Body of pancreas (tissue), 4 donors: ENCODE results near the gene ADAMTS2. TPM values are rescaled to one million over a fixed set of nuclear protein-coding genes. Genes with fewer than 3 reads are reported as not detected.

ENCODE experiments used
- ATAC-seq: fragments of 150-250 bp; one replicate; pipeline ENCODE4 v1.9.1; 2016
- DNase-seq, 4 donors: peaks; one replicate each; pipeline ENCODE4 v3.0.0-alpha.2; 2019
- H3K27ac ChIP-seq, 4 donors: fragments of 200-600 bp; sonication (generic); 1 replicate in 3 of 4; 2 replicates in 1 of 4; pipeline versions ENCODE4 v1.5.1 to v1.6.1; 2016 to 2019; ENCODE audit warnings: mild to moderate bottlenecking in 1 of 4, mixed read lengths in 1 of 4, moderate library complexity in 1 of 4
- H3K27me3 ChIP-seq, 2 donors: fragments of 200-600 bp; sonication (generic); one replicate each; pipeline ENCODE4 v1.6.0; 2016; ENCODE audit warnings: mild to moderate bottlenecking in 1 of 2
- H3K36me3 ChIP-seq, 2 donors: fragments of 200-600 bp; sonication (generic); replicated peaks in 1 of 2; 2 replicates each; pipeline ENCODE4 v1.5.1; 2016; ENCODE audit warnings: low read depth in 2 of 2; ENCODE audit not compliant: insufficient read depth in 1 of 2
- H3K4me1 ChIP-seq: fragments of 200-600 bp; sonication (generic); one replicate; pipeline ENCODE4 v1.6.0; 2016
- H3K4me3 ChIP-seq, 2 donors: fragments of 200-600 bp; sonication (generic); 1 replicate in 1 of 2; 2 replicates in 1 of 2; pipeline ENCODE4 v1.5.1; 2016 to 2019
- H3K9me3 ChIP-seq, 3 donors: fragments of 200-600 bp; sonication (generic); 1 replicate in 2 of 3; 2 replicates in 1 of 3; pipeline ENCODE4 v1.5.1; 2016
- CTCF ChIP-seq, 7 experiments: fragments of 450-650 bp in 4 of 7; fragments of 200-600 bp in 3 of 7; sonication (generic) in 3 of 7; IDR thresholded peaks; one replicate each; pipeline ENCODE4 v1.5.1; 2016 to 2019; ENCODE audit warnings: antibody characterized with exemption in 7 of 7
- POLR2A ChIP-seq, 3 donors: fragments of 450-650 bp; IDR thresholded peaks; one replicate each; pipeline ENCODE4 v1.6.1; 2016; ENCODE audit warnings: antibody characterized with exemption in 3 of 3, mild to moderate bottlenecking in 2 of 3
- WGBS, 2 donors: methylation state at CpG; one replicate each; pipeline ENCODE4 v1.1.5; 2017; 5-methylcytosine and 5-hydroxymethylcytosine counted together
- intact Hi-C: fragments of 100-400 bp; cut with DNase I; formaldehyde crosslinking; loops from one replicate; pipeline ENCODE4 v1.15.1; 2023
- total RNA-seq, 2 donors: library from RNA; depleted of rRNA; stranded (reverse); fragments of >200 nt; gene quantifications; one replicate each; pipeline ENCODE4 v1.1.0, GENCODE V29; 2016

ADAMTS2 gene
- total RNA-seq, 2 donors from 2014 or later = 9.1 to 19.1 TPM

- TF ChIP-seq POLR2A (IDR thresholded peaks at IDR 0.05) = no peak
- no peak for TF ChIP-seq CTCF (IDR thresholded peaks at IDR 0.05)
- ATAC-seq (no peak), DNase-seq (peak in 1 of 4 donors; percentile 5)
- Histone ChIP-seq H3K4me1 (no peaks in the 10 kb centered on the region), H3K36me3 (no peaks in the 10 kb centered on the region), H3K27me3 (no peaks in the 10 kb centered on the region), H3K9me3 (peaks cover 0 to under 1% (median 0%) of the 10 kb centered on the region in 3 donors), H3K27ac (no peak overlapping the region), H3K4me3 (no peak overlapping the region)
- WGBS, 2 donors = 60 to 70% methylated on average over 12 to 15 of the region's 16 CpGs
- intact Hi-C loops = no loop called here
Measured at GRCh38 chr5:179292681-179293635, 52.3 kb downstream of the ADAMTS2 start.

GRCh38 chr5:179292202-179292601, 53.1 kb downstream of the ADAMTS2 start:
- 70% methylated on average over 7 of the region's 7 CpGs for WGBS, 2 donors
- no peak for TF ChIP-seq CTCF (IDR thresholded peaks at IDR 0.05)
- no peak for TF ChIP-seq POLR2A (IDR thresholded peaks at IDR 0.05)
- ATAC-seq (no peak), DNase-seq (no peak)
- H3K9me3 ChIP-seq = no peaks in the 10 kb centered on the region
- intact Hi-C loops = no loop called here
- no peaks in the 10 kb centered on the region for H3K36me3 ChIP-seq
- H3K27me3 ChIP-seq = no peaks in the 10 kb centered on the region
- H3K4me1 ChIP-seq = no peaks in the 10 kb centered on the region
- no peak overlapping the region for H3K4me3 ChIP-seq
- no peak overlapping the region for H3K27ac ChIP-seq

GRCh38 chr5:179290681-179291540, 54.4 kb downstream of the ADAMTS2 start:
- Histone ChIP-seq H3K4me3 (no peak overlapping the region), H3K4me1 (no peaks in the 10 kb centered on the region), H3K36me3 (no peaks in the 10 kb centered on the region), H3K9me3 (no peaks in the 10 kb centered on the region), H3K27me3 (no peaks in the 10 kb centered on the region), H3K27ac (no peak overlapping the region)
- intact Hi-C loops = no loop called here
- TF ChIP-seq CTCF (IDR thresholded peaks at IDR 0.05) = no peak
- TF ChIP-seq POLR2A (IDR thresholded peaks at IDR 0.05) = no peak
- ATAC-seq (no peak), DNase-seq (peak in 1 of 4 donors; percentile 13)
- 55 to 79% methylated on average over 7 to 14 of the region's 19 CpGs for WGBS, 2 donors

- DNase-seq (peak in 1 of 4 donors; percentile 5), ATAC-seq (no peak)
- H3K27me3 ChIP-seq = no peaks in the 10 kb centered on the region
- WGBS, 2 donors = 64 to 71% methylated on average over 13 of the region's 13 CpGs
- H3K36me3 ChIP-seq = no peaks in the 10 kb centered on the region
- H3K4me3 ChIP-seq = no peak overlapping the region
- no peak for TF ChIP-seq CTCF (IDR thresholded peaks at IDR 0.05)
- no peak for TF ChIP-seq POLR2A (IDR thresholded peaks at IDR 0.05)
- no peaks in the 10 kb centered on the region for H3K9me3 ChIP-seq
- intact Hi-C loops = no loop called here
- H3K4me1 ChIP-seq = no peaks in the 10 kb centered on the region
- H3K27ac ChIP-seq = no peak overlapping the region
Measured at GRCh38 chr5:179289756-179290385, 55.4 kb downstream of the ADAMTS2 start.
